Liver (tissue), 9 donors: ENCODE data around the gene OSBPL5. TPM values are rescaled to one million over a fixed set of nuclear protein-coding genes. Genes with fewer than 3 reads are reported as not detected.

Experiments
- DNase-seq: peaks from one replicate; pipeline ENCODE4 v3.0.0-alpha.2; 2017; ENCODE audit warnings: low spot score
- H3K27ac ChIP-seq, 2 donors: one replicate each; pipeline ENCODE4 v1.7.0; 2013; ENCODE audit warnings: inconsistent platforms in 2 of 2, low read length in 2 of 2, control low read depth in 1 of 2, low read depth in 1 of 2, mild to moderate bottlenecking in 1 of 2
- H3K27me3 ChIP-seq, 4 donors: one replicate each; pipeline versions ENCODE4 v1.6.1 to v1.7.0; 2013; ENCODE audit warnings: low read length in 3 of 4, inconsistent platforms in 1 of 4, mild to moderate bottlenecking in 1 of 4, moderate library complexity in 1 of 4; ENCODE audit not compliant: control insufficient read depth in 4 of 4, insufficient read depth in 4 of 4
- H3K36me3 ChIP-seq, 4 donors: one replicate each; pipeline versions ENCODE4 v1.6.1 to v1.7.0; 2013; ENCODE audit warnings: low read length in 3 of 4, mild to moderate bottlenecking in 3 of 4, low read depth in 1 of 4, moderate library complexity in 1 of 4; ENCODE audit not compliant: control insufficient read depth in 4 of 4, insufficient read depth in 3 of 4
- H3K4me1 ChIP-seq, 4 donors: one replicate each; pipeline versions ENCODE4 v1.6.1 to v1.7.0; 2013; ENCODE audit warnings: low read length in 3 of 4, mild to moderate bottlenecking in 3 of 4, moderate library complexity in 1 of 4; ENCODE audit not compliant: control insufficient read depth in 4 of 4, insufficient read depth in 4 of 4
- H3K4me3 ChIP-seq, 3 donors: one replicate each; pipeline versions ENCODE4 v1.6.1 to v1.7.0; 2013; ENCODE audit warnings: low read length in 3 of 3, control low read depth in 1 of 3, low read depth in 1 of 3, mild to moderate bottlenecking in 1 of 3
- H3K9ac ChIP-seq, 2 donors: one replicate each; pipeline ENCODE4 v1.7.0; 2013; ENCODE audit warnings: low read length in 2 of 2, mild to moderate bottlenecking in 2 of 2, moderate library complexity in 2 of 2, control low read depth in 1 of 2, low read depth in 1 of 2
- H3K9me3 ChIP-seq, 4 donors: one replicate each; pipeline versions ENCODE4 v1.6.1 to v1.7.0; 2013; ENCODE audit warnings: low read length in 3 of 4; ENCODE audit not compliant: control insufficient read depth in 4 of 4
- EGR1 ChIP-seq, 2 donors: IDR thresholded peaks; 2 replicates each; pipeline ENCODE4 v1.6.1; 2016 to 2018; ENCODE audit warnings: antibody characterized with exemption in 2 of 2, low read depth in 2 of 2
- FOXA1 ChIP-seq: IDR thresholded peaks from 2 replicates; pipeline ENCODE4 v1.6.1; 2016; ENCODE audit warnings: antibody characterized with exemption
- FOXA2 ChIP-seq: IDR thresholded peaks from 2 replicates; pipeline ENCODE4 v1.6.1; 2016; ENCODE audit warnings: antibody characterized with exemption
- GABPA ChIP-seq, 2 donors: IDR thresholded peaks in 1 of 2; conservative IDR thresholded peaks in 1 of 2; 2 replicates each; pipeline ENCODE4 v1.6.1; 2016; ENCODE audit warnings: antibody characterized with exemption in 2 of 2, mild to moderate bottlenecking in 1 of 2, moderate library complexity in 1 of 2
- HNF4A ChIP-seq, 2 donors: conservative IDR thresholded peaks; 2 replicates each; pipeline ENCODE4 v1.6.1; 2016; ENCODE audit warnings: antibody characterized with exemption in 2 of 2, mild to moderate bottlenecking in 2 of 2
- HNF4G ChIP-seq: IDR thresholded peaks from 2 replicates; pipeline ENCODE4 v1.6.1; 2016; ENCODE audit warnings: antibody characterized with exemption
- JUND ChIP-seq, 2 donors: IDR thresholded peaks; 2 replicates each; pipeline ENCODE4 v1.6.1; 2016; ENCODE audit warnings: antibody characterized with exemption in 2 of 2
- NR2F2 ChIP-seq: IDR thresholded peaks from 2 replicates; pipeline ENCODE4 v1.6.1; 2016; ENCODE audit warnings: antibody characterized with exemption
- RAD21 ChIP-seq, 2 donors: IDR thresholded peaks; 2 replicates each; pipeline ENCODE4 v1.6.1; 2016; ENCODE audit warnings: antibody characterized with exemption in 2 of 2, mild to moderate bottlenecking in 2 of 2
- RXRA ChIP-seq, 2 donors: IDR thresholded peaks; 2 replicates each; pipeline ENCODE4 v1.6.1; 2017 to 2018; ENCODE audit warnings: antibody characterized with exemption in 2 of 2, mild to moderate bottlenecking in 1 of 2
- SP1 ChIP-seq: IDR thresholded peaks from 2 replicates; pipeline ENCODE4 v1.6.1; 2018; ENCODE audit warnings: antibody characterized with exemption, mild to moderate bottlenecking
- TAF1 ChIP-seq: conservative IDR thresholded peaks from 2 replicates; pipeline ENCODE4 v1.6.1; 2016; ENCODE audit warnings: antibody characterized with exemption, mild to moderate bottlenecking
- YY1 ChIP-seq: IDR thresholded peaks from 2 replicates; pipeline ENCODE4 v1.6.1; 2016; ENCODE audit warnings: antibody characterized with exemption, mild to moderate bottlenecking
- WGBS: extraction: QIAGEN DNeasy Blood & Tissue Kit; methylation state at CpG from one replicate; pipeline ENCODE4 v1.1.7; 2013; 5-methylcytosine and 5-hydroxymethylcytosine counted together
- polyA plus RNA-seq, 2 donors: library from polyadenylated mRNA; stranded (reverse) in 1 of 2; unstranded in 1 of 2; fragments of 200-250 nt in 1 of 2; fragments of >200 nt in 1 of 2; fragmentation: Nextera tagmentation in 1 of 2; extraction: Ambion mirVana in 1 of 2; gene quantifications; one replicate each; pipeline versions ENCODE4 v1.2.1 to v1.2.3, GENCODE V29; 2013 to 2015
- total RNA-seq, 2 donors: library from RNA; depleted of rRNA; stranded (reverse); fragments of >200 nt; gene quantifications; one replicate each; pipeline ENCODE4 v1.2.3, GENCODE V29; 2014
- TF ChIP-seq, protein P1 (sequence below): IDR thresholded peaks from 2 replicates; pipeline ENCODE4 v1.6.1; 2016; ENCODE audit warnings: antibody characterized with exemption
- TF ChIP-seq, protein P2 (sequence below): IDR thresholded peaks from 2 replicates; pipeline ENCODE4 v1.6.1; 2016; ENCODE audit warnings: antibody characterized with exemption
- TF ChIP-seq, protein P3 (sequence below): IDR thresholded peaks from 2 replicates; pipeline ENCODE4 v1.6.1; 2016; ENCODE audit warnings: antibody characterized with exemption
- donor health status: healthy.
- donor health status: healthy.
- donor health status: healthy.
- donor health status: healthy.
- donor health status: healthy.

Gene OSBPL5
- total and polyA plus RNA-seq, 4 donors = 0.74 to 6.2 (median 3.9) TPM

DNA sequence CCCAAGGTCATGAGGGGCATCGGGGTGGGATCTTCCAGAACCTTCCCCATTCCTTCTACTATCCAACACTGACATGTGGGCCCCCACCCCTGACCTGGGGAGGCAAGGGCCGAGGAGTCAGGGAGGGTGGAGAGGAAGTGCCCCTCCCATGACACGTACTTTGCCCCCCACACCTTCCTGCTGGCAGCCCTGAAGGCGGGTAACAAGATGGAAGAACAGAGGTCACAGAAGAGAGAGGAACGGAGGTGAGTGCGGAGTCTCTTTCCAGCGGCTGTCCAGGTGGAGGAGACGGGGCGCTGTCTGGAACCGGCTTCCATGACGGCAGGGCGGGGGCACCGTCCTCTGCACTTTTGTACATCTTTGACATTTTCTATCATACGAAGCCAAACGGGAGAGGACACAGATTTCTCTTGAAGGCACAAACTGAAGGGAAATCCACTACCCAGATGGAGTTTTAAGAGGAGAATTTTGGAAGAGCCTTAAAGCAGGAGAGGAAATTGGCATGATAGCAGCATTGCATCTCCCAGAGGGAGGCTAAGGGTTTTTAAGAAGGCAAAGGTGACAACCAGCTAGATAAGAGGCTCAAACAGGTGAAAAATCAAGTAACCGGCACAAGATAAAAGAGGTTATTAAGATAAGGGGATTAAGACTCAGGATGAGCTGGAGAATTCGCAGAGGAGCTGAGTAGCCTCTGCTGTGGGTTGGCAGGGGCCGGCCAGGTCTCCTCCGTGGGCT, 16.7 kb downstream of the OSBPL5 start:
- H3K27ac ChIP-seq = no peak overlapping the region
- no peaks in the 10 kb centered on the region for H3K36me3 ChIP-seq

DNA sequence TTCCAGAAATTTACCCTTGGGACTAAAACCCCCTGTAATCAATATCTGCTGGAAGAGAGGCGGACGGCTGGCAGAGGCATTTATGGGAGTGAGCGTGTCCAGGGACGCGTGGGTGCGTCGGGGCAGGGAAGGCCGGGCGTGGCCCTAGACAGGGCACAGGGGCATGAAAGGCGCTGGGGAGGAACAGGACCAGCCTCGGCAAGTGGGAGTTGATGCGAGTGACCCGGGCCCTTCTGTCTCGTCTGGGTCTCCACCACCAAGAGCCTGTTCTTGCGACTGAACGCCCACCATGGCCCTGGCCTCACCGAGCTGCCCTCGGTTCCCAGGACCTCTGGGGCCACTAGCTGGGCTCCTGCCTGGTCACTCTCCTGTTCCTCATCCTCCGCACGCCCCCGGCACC, 17.5 kb downstream of the OSBPL5 start:
- Histone ChIP-seq H3K9me3 (no peaks in the 10 kb centered on the region), H3K4me3 (no peak overlapping the region), H3K9ac (no peak overlapping the region), H3K27me3 (no peaks in the 10 kb centered on the region), H3K27ac (no peak overlapping the region), H3K4me1 (no peaks in the 10 kb centered on the region), H3K36me3 (no peaks in the 10 kb centered on the region)
- TF ChIP-seq, protein P1, sequence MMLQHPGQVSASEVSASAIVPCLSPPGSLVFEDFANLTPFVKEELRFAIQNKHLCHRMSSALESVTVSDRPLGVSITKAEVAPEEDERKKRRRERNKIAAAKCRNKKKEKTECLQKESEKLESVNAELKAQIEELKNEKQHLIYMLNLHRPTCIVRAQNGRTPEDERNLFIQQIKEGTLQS = no peak
- TF ChIP-seq GABPA (IDR thresholded peaks at IDR 0.05 in 1 of 2, conservative IDR thresholded peaks at IDR 0.05 in 1 of 2) = no peak
- TF ChIP-seq HNF4A (conservative IDR thresholded peaks at IDR 0.05) = no peak
- TF ChIP-seq RXRA (IDR thresholded peaks at IDR 0.05) = no peak
- TF ChIP-seq TAF1 = no peak
- TF ChIP-seq, protein P2, sequence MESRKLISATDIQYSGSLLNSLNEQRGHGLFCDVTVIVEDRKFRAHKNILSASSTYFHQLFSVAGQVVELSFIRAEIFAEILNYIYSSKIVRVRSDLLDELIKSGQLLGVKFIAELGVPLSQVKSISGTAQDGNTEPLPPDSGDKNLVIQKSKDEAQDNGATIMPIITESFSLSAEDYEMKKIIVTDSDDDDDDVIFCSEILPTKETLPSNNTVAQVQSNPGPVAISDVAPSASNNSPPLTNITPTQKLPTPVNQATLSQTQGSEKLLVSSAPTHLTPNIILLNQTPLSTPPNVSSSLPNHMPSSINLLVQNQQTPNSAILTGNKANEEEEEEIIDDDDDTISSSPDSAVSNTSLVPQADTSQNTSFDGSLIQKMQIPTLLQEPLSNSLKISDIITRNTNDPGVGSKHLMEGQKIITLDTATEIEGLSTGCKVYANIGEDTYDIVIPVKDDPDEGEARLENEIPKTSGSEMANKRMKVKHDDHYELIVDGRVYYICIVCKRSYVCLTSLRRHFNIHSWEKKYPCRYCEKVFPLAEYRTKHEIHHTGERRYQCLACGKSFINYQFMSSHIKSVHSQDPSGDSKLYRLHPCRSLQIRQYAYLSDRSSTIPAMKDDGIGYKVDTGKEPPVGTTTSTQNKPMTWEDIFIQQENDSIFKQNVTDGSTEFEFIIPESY = no peak
- no peak for TF ChIP-seq JUND (IDR thresholded peaks at IDR 0.05)
- no peak for TF ChIP-seq YY1
- TF ChIP-seq SP1 = no peak
- TF ChIP-seq FOXA1 = no peak
- TF ChIP-seq, protein P3, sequence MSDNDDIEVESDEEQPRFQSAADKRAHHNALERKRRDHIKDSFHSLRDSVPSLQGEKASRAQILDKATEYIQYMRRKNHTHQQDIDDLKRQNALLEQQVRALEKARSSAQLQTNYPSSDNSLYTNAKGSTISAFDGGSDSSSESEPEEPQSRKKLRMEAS = no peak
- 93% methylated on average over 21 of the region's 21 CpGs for WGBS
- no peak for DNase-seq

More for the DNA sequence above, 16.7 kb downstream of the OSBPL5 start:
- Histone ChIP-seq H3K4me1 (no peaks in the 10 kb centered on the region), H3K27me3 (no peaks in the 10 kb centered on the region), H3K4me3 (no peak overlapping the region), H3K9ac (no peak overlapping the region), H3K9me3 (no peaks in the 10 kb centered on the region)
- 74% methylated on average over 19 of the region's 19 CpGs for WGBS
- no peak for TF ChIP-seq NR2F2
- no peak for TF ChIP-seq TAF1
- no peak for TF ChIP-seq HNF4G
- TF ChIP-seq, protein P1 = no peak
- no peak for TF ChIP-seq GABPA (IDR thresholded peaks at IDR 0.05 in 1 of 2, conservative IDR thresholded peaks at IDR 0.05 in 1 of 2)
- no peak for TF ChIP-seq FOXA2
- no peak for TF ChIP-seq EGR1 (IDR thresholded peaks at IDR 0.05; ENCODE audit: low read depth in 2 of 2)
- no peak for TF ChIP-seq SP1
- TF ChIP-seq RAD21 (IDR thresholded peaks at IDR 0.05) = no peak
- TF ChIP-seq, protein P3 = no peak
- TF ChIP-seq YY1 = no peak
- TF ChIP-seq, protein P2 = no peak
- TF ChIP-seq HNF4A (conservative IDR thresholded peaks at IDR 0.05) = no peak
- DNase-seq = no peak
